Small intestine (tissue), 7 donors: ENCODE results near the gene KRT17. TPM values are rescaled to one million over a fixed set of nuclear protein-coding genes. Genes with fewer than 3 reads are reported as not detected.
"Not testable (repeated sequence)": the region's sequence is repeated elsewhere in the genome, so short reads cannot be mapped to it uniquely, and the experiment has no call there.

Experiments used
- DNase-seq, 2 donors: peaks; one replicate each; pipeline versions ENCODE4 v3.0.0 to v3.0.0-alpha.2; 2013
- FAIRE-seq: peaks from 2 replicates; lab custom pipeline; 2012; peaks lifted over from hg19 to GRCh38; lab: Jason Lieb, UNC
- H3K27ac ChIP-seq, 3 donors: one replicate each; pipeline ENCODE4 v1.5.1; 2013; ENCODE audit warnings: low read length in 2 of 3, mild to moderate bottlenecking in 2 of 3, control low read depth in 1 of 3, inconsistent platforms in 1 of 3, low read depth in 1 of 3, moderate library complexity in 1 of 3
- H3K27me3 ChIP-seq, 3 donors: one replicate each; pipeline ENCODE4 v1.6.1; 2013; ENCODE audit warnings: low read length in 3 of 3, inconsistent platforms in 1 of 3; ENCODE audit not compliant: control insufficient read depth in 3 of 3, insufficient read depth in 3 of 3
- H3K36me3 ChIP-seq, 3 donors: one replicate each; pipeline ENCODE4 v1.6.1; 2013; ENCODE audit warnings: low read length in 3 of 3, inconsistent platforms in 1 of 3, low read depth in 1 of 3, mild to moderate bottlenecking in 1 of 3, moderate library complexity in 1 of 3; ENCODE audit not compliant: control insufficient read depth in 3 of 3, insufficient read depth in 2 of 3
- H3K4me1 ChIP-seq, 3 donors: one replicate each; pipeline ENCODE4 v1.6.1; 2013; ENCODE audit warnings: low read length in 2 of 3, inconsistent platforms in 1 of 3, low read depth in 1 of 3, mild to moderate bottlenecking in 1 of 3, moderate library complexity in 1 of 3; ENCODE audit not compliant: control insufficient read depth in 3 of 3, insufficient read depth in 2 of 3
- H3K4me3 ChIP-seq, 3 donors: one replicate each; pipeline ENCODE4 v1.5.1; 2013; ENCODE audit warnings: low read length in 3 of 3, control low read depth in 1 of 3, inconsistent platforms in 1 of 3, low read depth in 1 of 3, mild to moderate bottlenecking in 1 of 3, moderate library complexity in 1 of 3
- H3K9me3 ChIP-seq, 2 donors: one replicate each; pipeline ENCODE4 v1.6.1; 2013; ENCODE audit warnings: low read depth in 1 of 2, low read length in 1 of 2; ENCODE audit not compliant: control insufficient read depth in 2 of 2, insufficient read depth in 1 of 2
- WGBS, 3 donors: extraction: QIAGEN DNeasy Blood & Tissue Kit; methylation state at CpG; one replicate each; pipeline ENCODE4 v1.1.7; 2013; 5-methylcytosine and 5-hydroxymethylcytosine counted together
- polyA plus RNA-seq, 4 donors: library from polyadenylated mRNA; stranded (reverse) in 3 of 4; unstranded in 1 of 4; fragments of 200-250 nt in 3 of 4; fragments of 120-200 nt in 1 of 4; gene quantifications; one replicate each; pipeline versions ENCODE4 v1.2.1 to v1.2.3, GENCODE V29; 2013
- donor health status: healthy with polysubstance abuse.
- donor health status: control.
- donor health status: control.
- donor health status: Bipolar disorder and iron deficiency.
- donor health status: healthy.

KRT17 gene
- polyA plus RNA-seq, 4 donors: 0.65 to 2.4 (median 1.8) TPM; not detected in 1

DNA sequence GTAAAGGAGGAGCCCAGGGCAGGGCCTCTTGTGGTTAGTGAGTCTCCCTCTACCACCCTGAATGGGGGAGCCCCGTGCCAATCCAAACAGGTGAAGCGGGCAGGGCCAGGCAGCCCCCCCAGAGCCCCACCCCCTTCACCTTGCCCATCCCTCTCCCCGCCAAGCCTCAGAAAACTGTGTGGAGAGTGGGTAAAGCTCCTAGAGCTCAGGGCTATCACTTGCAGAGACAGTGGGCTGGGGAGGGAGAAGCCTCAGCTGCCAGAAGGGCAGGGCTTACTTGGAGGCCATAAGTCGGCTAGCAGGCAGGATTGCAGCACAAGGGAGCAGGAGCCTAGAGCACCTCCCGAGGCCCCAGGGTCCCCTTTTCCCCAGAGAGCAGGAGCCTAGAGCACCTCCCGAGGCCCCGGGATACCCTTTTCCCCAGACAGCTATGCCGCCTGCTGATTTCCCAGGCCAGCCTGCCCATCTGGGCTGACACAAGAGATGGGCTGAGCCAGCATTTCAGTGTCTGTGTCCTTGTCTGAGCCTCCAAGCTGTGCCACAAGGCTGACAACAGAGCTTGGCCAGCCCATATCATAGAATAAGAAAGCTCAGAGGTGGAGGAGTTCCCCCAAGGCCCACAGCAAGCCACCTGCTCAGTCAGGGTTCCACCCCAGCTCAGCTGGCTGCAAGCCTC, 30.9 kb downstream of the KRT17 start:
- WGBS, 3 donors: 40 to 74% (median 65%) methylated on average over 8 of the region's 8 CpGs
- Histone ChIP-seq H3K9me3 (no peaks in the 10 kb centered on the region), H3K27ac (no peak overlapping the region), H3K4me1 (no peaks in the 10 kb centered on the region), H3K27me3 (peaks cover 0 to 13% (median 0%) of the 10 kb centered on the region in 3 donors), H3K4me3 (no peak overlapping the region), H3K36me3 (no peaks in the 10 kb centered on the region)
- DNase-seq: no peak
- no peak for FAIRE-seq

DNA sequence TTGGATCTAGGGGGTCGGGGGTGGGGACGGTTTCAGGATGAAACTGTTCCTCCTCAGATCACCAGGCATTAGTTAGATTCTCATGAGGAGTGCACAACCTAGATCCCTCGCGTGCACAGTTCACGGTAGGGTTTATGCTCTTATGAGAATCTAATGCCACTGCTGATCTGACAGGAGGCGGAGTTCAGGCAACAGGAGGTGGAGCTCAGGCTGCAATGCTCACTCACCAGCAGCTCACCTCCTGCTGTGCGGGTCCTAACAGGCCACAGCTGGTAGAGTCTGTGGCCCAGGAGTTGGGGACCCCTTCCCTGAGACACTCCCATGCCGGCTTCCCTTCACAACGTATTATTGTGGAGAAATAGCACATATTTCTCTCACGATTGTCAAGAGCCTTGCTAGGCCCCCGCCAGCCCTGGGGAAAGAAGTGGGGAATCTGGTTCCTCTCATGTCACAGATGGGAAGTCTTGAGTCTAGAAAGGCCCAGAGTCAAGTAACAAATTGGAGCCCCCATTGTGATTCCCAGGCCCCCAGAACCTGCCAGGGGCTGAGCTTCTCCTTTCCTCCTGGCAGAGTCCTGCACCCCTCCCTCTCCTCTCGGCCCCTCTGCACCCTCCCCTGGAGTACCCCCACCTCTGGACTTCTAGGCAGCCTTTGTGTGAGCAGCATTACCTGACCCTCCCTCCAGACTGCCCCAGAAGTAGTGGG, 31.6 kb downstream of the KRT17 start:
- Histone ChIP-seq H3K27ac (no peak overlapping the region), H3K4me1 (no peaks in the 10 kb centered on the region), H3K4me3 (no peak overlapping the region), H3K36me3 (no peaks in the 10 kb centered on the region), H3K27me3 (peaks cover 0 to 13% (median 0%) of the 10 kb centered on the region in 3 donors), H3K9me3 (no peaks in the 10 kb centered on the region)
- 76 to 83% (median 82%) methylated on average over 12 of the region's 12 CpGs for WGBS, 3 donors
- DNase-seq: no peak
- no peak for FAIRE-seq

DNA sequence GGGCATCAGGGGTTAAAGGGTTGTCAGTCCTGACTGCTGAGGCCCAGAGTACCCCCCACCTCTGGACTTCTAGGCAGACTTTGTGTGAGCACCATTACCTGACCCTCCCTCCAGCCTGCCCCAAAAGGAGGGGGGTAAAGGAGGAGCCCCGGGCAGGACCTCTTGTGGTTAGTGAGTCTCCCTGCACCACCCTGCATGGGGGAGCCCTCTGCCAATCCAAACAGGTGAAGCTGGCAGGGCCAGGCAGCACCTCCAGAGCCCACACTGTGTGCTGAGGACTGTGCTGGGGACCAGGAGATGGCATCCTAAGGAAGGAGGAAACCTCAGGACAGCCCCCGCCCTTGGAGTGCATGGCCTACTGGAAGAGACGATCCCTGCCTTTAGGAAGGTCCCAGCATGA, 35.1 kb downstream of the KRT17 start:
- FAIRE-seq (no peak), DNase-seq (no peak)
- 70 to 75% (median 74%) methylated on average over 3 of the region's 3 CpGs for WGBS, 3 donors
- H3K4me1 ChIP-seq: no peaks in the 10 kb centered on the region
- H3K4me3 ChIP-seq: no peak overlapping the region
- no peak overlapping the region for H3K27ac ChIP-seq
- peaks cover 0 to 5% (median 0%) of the 10 kb centered on the region in 3 donors for H3K27me3 ChIP-seq
- H3K9me3 ChIP-seq: no peaks in the 10 kb centered on the region
- no peaks in the 10 kb centered on the region for H3K36me3 ChIP-seq

DNA sequence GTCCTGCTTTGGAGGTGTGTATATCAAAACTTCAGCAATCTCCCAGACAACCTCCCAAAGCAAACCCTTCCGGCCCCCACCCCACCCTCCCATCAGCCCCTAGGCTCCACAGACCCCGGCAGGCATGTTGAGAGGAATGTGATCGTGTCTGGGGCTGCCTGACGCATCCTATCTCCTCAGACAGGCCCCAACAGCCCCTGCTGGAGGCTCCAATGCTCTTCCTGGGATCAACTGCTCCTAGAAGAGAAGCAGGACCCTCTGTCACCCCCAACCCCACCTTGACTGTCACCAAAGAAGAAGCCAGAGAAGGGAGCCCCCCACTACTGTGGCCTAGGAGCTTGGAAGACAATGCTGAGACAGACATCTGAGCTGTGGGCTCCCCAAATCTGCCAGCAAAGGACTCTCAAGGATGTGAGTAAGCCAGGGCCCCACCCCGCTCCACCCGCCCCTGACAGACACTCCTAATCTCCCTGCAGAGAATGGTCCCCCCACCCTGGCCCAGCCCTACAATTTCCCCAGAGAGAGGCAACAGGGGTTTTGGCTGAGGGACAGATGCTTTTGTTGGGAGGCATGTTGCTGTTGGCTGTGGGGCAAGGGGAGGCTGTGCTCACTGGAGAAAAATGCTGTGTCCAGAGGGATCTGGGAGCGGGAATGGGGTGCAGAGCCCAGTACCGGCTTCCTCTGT, 36.1 kb downstream of the KRT17 start:
- Histone ChIP-seq H3K27ac (no peak overlapping the region), H3K4me3 (no peak overlapping the region), H3K27me3 (no peaks in the 10 kb centered on the region), H3K9me3 (no peaks in the 10 kb centered on the region), H3K4me1 (no peaks in the 10 kb centered on the region), H3K36me3 (no peaks in the 10 kb centered on the region)
- DNase-seq (no peak), FAIRE-seq (no peak)
- 70 to 82% (median 75%) methylated on average over 6 to 8 of the region's 8 CpGs for WGBS, 3 donors

DNA sequence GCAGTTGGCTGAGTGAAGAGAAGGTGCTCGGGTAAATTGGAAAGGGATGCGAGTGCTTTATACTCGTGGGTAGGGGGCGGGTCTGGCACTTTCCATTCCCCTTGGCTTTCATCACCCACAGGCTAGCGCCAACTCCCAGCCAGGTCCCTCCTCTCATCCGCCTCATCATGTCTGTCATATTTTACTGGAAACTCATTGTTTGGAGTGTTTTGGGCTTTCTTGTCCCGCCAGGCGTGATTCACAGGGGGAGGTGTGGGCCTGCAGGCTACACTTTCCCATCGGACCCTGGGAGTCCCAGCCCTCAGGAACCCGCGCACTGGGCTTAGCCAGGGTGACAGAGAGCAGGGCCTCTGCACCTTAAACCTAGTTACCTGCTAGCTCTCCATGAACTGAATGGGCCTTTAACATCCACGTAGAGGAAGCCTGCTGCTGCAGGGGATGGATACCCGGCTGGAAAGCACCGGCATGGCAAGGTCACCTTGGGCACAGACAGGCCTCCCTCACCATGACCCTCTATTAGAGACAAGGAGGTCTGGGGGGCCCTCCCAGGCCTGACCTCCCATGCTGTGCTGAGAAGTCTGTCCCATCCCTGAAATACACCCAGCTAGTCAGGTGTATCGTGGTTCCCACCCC, 37.4 kb downstream of the KRT17 start, which contains the start of gene KRT14:
TSS of gene KRT14 (minus strand) at position 33 of the 633 bp plus-strand sequence. CDS start 61 bp downstream, outside the sequence.
- no peak for FAIRE-seq
- no peak within 1 kb of the TSS for H3K4me3 ChIP-seq
- H3K27me3 ChIP-seq: no peaks in the 10 kb centered on the region
- 83 to 88% (median 87%) methylated on average over 12 to 15 of the region's 15 CpGs for WGBS, 3 donors
- no peaks in the 10 kb centered on the region for H3K9me3 ChIP-seq
- no peak within 1 kb of the TSS for H3K27ac ChIP-seq
- no peaks in the 10 kb centered on the region for H3K4me1 ChIP-seq
- no peaks in the 10 kb centered on the region for H3K36me3 ChIP-seq
- DNase-seq: no peak

DNA sequence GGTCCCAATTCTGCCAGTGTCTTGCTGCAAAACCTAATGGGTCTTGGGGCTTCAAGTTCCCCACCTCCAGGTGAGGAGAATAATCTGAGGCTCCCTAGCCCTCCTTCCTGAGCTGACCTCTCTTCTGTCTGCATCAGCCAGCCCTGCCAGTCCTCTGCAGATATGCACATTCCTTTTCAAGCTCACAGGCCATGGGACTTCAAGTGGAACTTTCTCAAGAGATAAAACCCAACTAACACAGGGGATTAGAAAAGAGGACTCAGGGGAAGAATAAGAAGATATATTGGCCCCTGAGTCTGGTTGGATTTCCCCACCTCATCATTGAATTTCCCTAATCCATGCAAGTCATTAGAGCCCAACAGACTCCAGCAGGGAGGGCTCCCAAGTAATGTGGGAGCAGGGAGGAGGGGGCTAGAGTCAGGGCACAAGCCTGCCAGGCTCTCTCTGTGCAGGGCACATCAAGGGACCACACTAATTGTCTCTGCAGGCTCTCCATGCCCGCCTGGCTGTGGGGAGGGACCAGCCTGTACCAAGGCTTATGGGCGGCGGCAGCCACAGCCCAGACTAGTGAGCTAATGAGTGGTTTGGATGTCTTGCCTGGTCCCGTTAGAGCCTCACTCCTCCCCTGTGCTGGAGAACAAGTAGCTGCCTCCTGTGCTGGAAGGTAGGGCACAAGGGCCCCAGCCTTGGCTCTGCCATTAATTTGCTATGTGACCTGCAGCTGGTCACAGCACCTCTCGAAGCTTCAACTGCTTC, 38.9 kb downstream of the KRT17 start:
- Histone ChIP-seq H3K36me3 (no peaks in the 10 kb centered on the region), H3K27ac (no peak overlapping the region), H3K4me3 (no peak overlapping the region), H3K9me3 (no peaks in the 10 kb centered on the region), H3K4me1 (no peaks in the 10 kb centered on the region), H3K27me3 (peaks cover 0 to 2% (median 0%) of the 10 kb centered on the region in 3 donors)
- FAIRE-seq: no peak
- no peak for DNase-seq
- 61 to 73% (median 70%) methylated on average over 5 of the region's 5 CpGs for WGBS, 3 donors

DNA sequence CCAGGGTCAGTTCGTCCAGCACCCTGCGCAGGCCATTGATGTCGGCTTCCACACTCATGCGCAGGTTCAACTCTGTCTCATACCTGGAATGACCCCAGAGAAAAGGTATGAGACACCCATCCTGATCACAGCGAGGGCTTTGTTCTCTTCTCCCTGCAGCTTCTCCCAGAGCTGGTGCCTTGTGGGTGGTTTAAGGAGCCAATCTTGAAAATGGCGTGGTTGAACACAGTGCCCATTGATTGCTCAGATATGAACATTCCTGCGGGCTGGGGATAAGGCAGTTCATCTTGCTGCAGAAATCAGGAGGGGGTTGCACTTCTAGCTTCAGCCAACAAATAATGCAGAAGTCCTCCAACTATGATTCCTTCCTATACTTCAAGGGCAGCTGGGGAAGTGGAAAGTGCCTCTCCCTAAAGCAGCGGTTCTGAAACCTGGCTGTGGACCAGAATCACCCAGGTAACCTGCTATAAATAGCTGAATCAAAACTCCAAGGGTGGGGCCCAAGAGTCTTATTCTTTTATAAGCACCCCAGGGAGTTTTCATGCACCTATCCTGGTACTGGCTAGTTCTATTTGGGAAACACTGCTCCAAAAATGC, 39.9 kb downstream of the KRT17 start:
- WGBS, 3 donors: 55 to 76% (median 61%) methylated on average over 8 of the region's 8 CpGs
- H3K36me3 ChIP-seq, H3K4me3 ChIP-seq, H3K4me1 ChIP-seq, H3K27me3 ChIP-seq, FAIRE-seq, H3K27ac ChIP-seq, H3K9me3 ChIP-seq: not testable (repeated sequence)
- DNase-seq: peak in 1 of 2 donors; percentile 38
